T47D (cell line): ENCODE measurements around the gene CPSF2.

Experiments
- DNase-seq, 2 experiments: peaks; one replicate each; pipeline versions ENCODE4 v3.0.0 to v3.0.0-alpha.2; 2011 to 2012; ENCODE audit warnings: low read depth in 1 of 2, low spot score in 1 of 2
- JUND ChIP-seq: IDR thresholded peaks from 2 replicates; pipeline ENCODE4 v1.6.1; 2012; ENCODE audit warnings: low read depth
- in situ Hi-C: cut with HindIII; loops from 2 replicates; pipeline ENCODE4 v1.10.0; 2016; ENCODE audit warnings: low sequenced_read_pairs, low pct_unique_long_range_greater_than_20kb

The CPSF2 gene

GRCh38 chr14:92122351-92122677 lies 545 bp downstream of the CPSF2 start:
- in situ Hi-C loops = no loop called here
- no peak for TF ChIP-seq JUND
- peak; percentile 14 to 62 for DNase-seq

- no peak for DNase-seq
- no peak for TF ChIP-seq JUND
- in situ Hi-C loops = no loop called here
Measured at GRCh38 chr14:92122761-92123160, 992 bp downstream of the CPSF2 start.

- in situ Hi-C loops = no loop called here
- TF ChIP-seq JUND = no peak
- DNase-seq = no peak
Measured at GRCh38 chr14:92134456-92134855, 12.7 kb downstream of the CPSF2 start.

- peak in 1 of 2 experiments; percentile 55 for DNase-seq
- TF ChIP-seq JUND = no peak
- in situ Hi-C loops = no loop called here
Measured at GRCh38 chr14:92135269-92135668, 13.5 kb downstream of the CPSF2 start.

- DNase-seq = no peak
- in situ Hi-C loops = no loop called here
- no peak for TF ChIP-seq JUND
Measured at GRCh38 chr14:92143309-92143708, 21.5 kb downstream of the CPSF2 start.

- in situ Hi-C loops = no loop called here
- DNase-seq = no peak
- TF ChIP-seq JUND = no peak
Measured at GRCh38 chr14:92143962-92144361, 22.2 kb downstream of the CPSF2 start.

GRCh38 chr14:92144708-92145107 lies 22.9 kb downstream of the CPSF2 start:
- no peak for DNase-seq
- in situ Hi-C loops = no loop called here
- TF ChIP-seq JUND = no peak

GRCh38 chr14:92153581-92153980 lies 31.8 kb downstream of the CPSF2 start:
- in situ Hi-C loops = no loop called here
- no peak for TF ChIP-seq JUND
- DNase-seq = no peak

GRCh38 chr14:92154283-92154942 lies 32.6 kb downstream of the CPSF2 start:
- DNase-seq = no peak
- no peak for TF ChIP-seq JUND

GRCh38 chr14:92160619-92161018 lies 38.9 kb downstream of the CPSF2 start:
- no peak for DNase-seq
- in situ Hi-C loops = no loop called here
- TF ChIP-seq JUND = no peak

More at GRCh38 chr14:92154283-92154942, 32.6 kb downstream of the CPSF2 start:
- in situ Hi-C loops = no loop called here

- no peak for TF ChIP-seq JUND
- no peak for DNase-seq
- in situ Hi-C loops = no loop called here
Measured at GRCh38 chr14:92161521-92161920, 39.8 kb downstream of the CPSF2 start.

GRCh38 chr14:92164958-92165357 lies 43.2 kb downstream of the CPSF2 start:
- in situ Hi-C loops = no loop called here
- no peak for TF ChIP-seq JUND
- no peak for DNase-seq

- in situ Hi-C loops = no loop called here
- TF ChIP-seq JUND = no peak
- DNase-seq = no peak
Measured at GRCh38 chr14:92173668-92174067, 51.9 kb downstream of the CPSF2 start.

GRCh38 chr14:92175811-92176210 lies 54.0 kb downstream of the CPSF2 start:
- no peak for TF ChIP-seq JUND
- in situ Hi-C loops = no loop called here
- no peak for DNase-seq
